T47D (cell line): ENCODE measurements around the gene SCTR.

Experiments
- DNase-seq, 2 experiments: peaks; one replicate each; pipeline versions ENCODE4 v3.0.0 to v3.0.0-alpha.2; 2011 to 2012; ENCODE audit warnings: low read depth in 1 of 2, low spot score in 1 of 2
- JUND ChIP-seq: IDR thresholded peaks from 2 replicates; pipeline ENCODE4 v1.6.1; 2012; ENCODE audit warnings: low read depth
- in situ Hi-C: cut with HindIII; loops from 2 replicates; pipeline ENCODE4 v1.10.0; 2016; ENCODE audit warnings: low sequenced_read_pairs, low pct_unique_long_range_greater_than_20kb

The SCTR gene

DNA sequence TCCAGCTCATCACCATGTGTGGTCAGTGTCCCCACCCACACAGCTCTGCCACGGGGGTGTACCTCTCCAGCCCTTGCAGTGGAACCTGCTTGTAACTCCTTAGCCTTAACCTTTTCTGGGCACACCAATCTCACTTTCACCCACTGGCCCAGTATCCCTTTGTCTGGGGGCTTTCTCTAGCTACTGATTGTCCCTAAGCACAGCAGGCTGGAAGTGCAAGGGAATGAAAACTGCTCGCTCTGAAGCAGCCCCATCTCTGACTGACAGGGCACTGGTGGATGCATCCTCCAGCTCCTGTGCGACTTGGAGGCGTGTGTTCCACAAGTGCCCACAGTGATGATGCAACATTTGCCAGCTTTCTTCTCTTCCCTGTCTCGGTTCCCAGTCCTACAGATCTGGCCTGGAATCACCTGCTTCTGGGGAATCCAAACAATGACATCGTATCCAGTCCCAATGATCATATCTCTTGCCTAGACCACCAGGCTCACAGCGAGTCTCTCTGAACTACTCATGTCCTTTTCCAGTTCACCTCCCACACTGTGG, 33.6 kb downstream of the SCTR start:
- DNase-seq: peak in 1 of 2 experiments; percentile 18
- TF ChIP-seq JUND: no peak
- in situ Hi-C loops: no loop called here

DNA sequence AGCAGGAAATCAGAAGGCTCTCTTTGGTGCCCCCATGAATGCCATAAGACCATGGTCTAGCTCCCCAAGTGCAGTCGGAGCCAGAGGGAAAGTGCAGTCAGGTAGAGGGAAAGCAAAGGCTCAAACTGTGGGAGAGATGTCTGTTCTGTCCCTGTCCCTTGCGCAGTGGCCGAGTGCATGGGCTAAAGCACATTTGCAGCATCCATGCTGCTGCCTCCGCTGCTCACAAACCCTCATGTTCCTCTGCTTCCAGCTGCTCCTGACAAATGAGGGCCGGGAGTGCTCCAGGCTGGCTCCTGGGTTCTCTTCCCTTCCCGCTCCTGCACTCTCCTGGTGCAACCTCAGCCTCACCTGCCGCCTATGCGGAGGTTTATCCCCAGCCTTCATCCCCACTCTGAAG, 34.2 kb downstream of the SCTR start:
- no peak for DNase-seq
- no peak for TF ChIP-seq JUND
- in situ Hi-C loops: no loop called here

DNA sequence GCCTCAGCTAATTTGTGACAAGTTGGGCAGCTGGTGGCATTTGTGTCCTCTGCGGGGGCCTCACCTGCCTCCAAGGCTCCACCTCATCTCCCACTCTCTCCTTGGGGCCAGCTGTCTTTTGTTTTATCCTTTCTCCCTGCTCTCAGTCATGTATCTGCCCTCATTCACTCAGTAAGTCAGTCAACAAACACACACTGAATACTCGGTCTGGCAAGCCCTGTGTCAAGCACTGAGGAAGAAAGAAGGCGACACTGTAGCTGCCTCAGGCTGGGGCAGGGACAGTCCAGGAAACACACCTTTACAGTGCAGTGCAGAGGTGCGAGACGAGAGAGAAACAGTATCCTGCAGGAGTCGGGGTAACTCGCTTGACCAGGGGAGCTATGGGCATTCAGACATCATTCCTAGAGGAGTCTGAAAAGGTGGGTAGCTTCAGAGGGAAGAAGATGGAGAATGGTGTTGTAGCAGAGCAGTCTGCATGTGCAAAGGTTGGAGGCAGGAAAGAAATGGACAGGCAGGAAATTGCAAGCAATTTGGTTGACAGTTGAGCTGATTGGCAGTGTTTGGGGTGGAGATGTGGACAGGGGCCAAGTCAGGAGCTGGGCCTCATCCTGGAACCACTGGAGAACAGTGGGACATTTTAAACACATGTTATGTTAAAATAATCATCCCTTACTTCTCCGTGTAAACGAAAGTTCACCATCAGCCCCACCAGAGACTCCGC, 34.9 kb downstream of the SCTR start:
- peak in 1 of 2 experiments; percentile 27 for DNase-seq
- in situ Hi-C loops: no loop called here
- TF ChIP-seq JUND: no peak

DNA sequence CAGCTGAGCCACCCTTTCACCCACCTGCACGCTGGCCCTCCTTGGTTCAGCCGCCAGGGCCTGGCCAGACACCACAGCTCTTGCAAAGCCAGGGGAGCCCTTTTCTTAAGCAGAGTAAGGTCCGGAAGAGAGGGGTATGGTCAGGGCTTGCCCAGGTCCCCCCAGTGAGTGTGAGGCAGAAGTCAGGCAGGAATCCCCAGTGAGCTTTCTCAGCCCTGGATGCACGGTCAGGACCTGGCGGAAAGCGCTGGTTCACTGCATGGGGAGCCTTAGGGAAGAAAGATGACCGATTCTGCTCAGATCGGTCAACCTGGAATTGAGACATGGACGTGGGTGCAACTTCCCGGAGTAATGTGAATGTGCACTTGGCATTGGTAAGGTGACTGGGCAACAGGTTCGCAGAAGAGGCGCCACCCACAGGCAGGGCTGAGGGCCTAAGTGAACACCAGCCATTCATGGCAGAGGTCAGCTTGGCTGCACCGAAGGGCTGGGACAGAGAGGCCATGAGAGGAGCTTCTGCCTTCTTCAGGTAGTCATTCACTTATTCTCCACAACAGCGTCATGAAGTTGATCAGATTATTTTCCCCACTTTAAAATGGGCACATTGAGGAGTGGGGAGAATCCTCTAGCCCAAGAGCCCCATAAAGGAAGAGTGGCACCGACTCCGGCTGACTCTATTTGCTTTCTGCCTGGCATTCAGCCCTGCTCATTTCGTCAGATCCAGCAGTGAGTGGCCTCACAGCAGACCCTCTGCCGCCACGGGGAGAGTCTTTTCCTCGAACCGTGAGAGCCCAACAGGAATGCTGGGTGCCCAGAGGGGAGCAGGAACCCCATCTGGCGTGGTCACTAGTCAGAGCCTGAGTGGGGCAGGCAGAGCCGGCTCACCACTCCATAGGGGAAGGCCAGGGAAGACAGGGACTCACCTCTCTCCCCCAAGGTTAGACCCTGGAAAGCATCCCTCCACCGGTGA, 35.8 kb downstream of the SCTR start:
- no peak for TF ChIP-seq JUND
- in situ Hi-C loops: no loop called here
- DNase-seq: no peak

DNA sequence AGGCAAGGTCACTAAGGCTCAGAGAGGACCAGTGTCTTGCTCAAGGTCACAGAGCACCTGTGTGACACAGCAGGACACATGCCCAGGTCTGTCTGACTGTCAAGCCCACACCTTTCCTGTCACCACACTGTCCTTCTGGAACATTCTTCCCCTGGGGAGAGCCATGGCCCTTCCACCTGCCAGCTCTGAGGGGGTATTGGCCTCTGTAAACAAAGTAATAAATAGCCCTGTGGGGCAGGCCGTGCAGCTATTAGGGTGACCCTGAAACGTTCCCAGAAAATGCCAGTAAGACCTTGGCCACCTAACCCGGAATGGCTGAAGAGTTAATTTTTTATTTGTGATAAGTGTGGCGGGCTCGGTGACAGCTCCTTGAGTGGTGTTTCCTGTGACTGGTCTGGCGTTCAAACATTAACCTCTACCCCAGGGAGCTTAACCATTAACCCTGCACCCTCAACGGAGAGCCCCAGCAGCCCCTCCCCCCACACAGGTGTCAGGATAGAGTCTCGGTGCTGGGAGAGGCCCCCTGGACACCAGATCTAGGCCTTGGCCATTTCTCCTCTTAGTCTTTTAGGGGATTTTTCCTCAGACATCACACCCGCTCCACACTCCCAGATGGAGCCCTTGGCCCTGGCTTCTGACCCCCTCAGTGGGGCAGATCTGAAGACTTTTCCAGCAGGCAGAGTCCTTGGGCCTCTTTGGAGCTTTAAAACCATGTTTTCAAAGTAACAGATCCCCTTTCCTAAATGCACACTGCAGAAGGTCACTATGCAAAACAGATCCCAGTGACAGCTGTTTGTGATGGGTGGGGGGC, 36.6 kb downstream of the SCTR start:
- in situ Hi-C loops: no loop called here
- TF ChIP-seq JUND: no peak
- DNase-seq: no peak

DNA sequence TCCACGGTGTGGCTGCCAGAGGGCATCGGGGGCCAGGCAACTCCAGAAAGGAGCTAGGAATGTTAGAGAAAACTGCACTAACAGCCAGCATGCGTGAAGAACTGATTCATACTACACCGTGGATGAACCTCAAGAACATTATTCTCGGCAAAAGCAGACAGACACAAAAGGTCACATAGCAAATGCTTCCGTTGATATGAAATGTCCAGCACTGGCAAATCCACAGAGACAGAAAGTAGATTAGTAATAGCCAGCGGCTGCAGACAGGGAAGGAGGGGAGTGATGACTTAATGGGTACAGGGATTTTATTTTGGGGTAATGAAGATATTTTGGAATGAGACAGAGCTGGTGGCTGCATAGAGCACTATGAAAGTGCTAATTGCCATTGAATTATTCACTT, 37.4 kb downstream of the SCTR start:
- in situ Hi-C loops: no loop called here
- no peak for DNase-seq
- no peak for TF ChIP-seq JUND

DNA sequence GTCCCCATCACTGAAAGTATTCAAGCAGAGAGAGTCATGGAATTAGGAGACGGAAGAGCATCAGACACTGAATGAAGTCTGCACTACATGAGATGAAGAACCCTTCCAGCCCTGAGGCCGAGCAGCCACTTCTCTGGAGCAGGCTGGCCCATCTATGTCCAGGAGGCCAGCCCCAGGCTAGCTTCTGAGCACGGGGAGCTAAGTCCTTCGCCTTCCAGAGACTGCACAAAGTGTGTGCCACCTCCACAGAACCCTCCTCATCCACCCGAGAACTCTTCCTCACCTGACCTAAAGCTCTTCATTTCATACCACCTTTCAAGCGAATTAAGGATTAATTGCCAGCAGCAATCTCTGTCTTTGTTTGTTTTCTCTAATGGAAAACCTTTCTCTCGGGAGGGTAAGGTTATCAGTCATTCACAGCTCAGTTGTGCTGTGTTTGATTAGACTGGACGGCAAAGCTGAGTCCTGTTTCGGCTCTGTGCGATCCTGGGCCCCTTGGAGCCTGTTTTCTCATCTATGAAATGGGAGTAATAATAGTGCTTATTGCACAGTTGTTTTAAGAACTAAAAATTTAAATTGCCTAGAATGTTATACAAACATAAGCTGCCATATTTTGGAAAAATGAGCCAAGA, 38.0 kb downstream of the SCTR start:
- TF ChIP-seq JUND: no peak
- no peak for DNase-seq
- in situ Hi-C loops: no loop called here

DNA sequence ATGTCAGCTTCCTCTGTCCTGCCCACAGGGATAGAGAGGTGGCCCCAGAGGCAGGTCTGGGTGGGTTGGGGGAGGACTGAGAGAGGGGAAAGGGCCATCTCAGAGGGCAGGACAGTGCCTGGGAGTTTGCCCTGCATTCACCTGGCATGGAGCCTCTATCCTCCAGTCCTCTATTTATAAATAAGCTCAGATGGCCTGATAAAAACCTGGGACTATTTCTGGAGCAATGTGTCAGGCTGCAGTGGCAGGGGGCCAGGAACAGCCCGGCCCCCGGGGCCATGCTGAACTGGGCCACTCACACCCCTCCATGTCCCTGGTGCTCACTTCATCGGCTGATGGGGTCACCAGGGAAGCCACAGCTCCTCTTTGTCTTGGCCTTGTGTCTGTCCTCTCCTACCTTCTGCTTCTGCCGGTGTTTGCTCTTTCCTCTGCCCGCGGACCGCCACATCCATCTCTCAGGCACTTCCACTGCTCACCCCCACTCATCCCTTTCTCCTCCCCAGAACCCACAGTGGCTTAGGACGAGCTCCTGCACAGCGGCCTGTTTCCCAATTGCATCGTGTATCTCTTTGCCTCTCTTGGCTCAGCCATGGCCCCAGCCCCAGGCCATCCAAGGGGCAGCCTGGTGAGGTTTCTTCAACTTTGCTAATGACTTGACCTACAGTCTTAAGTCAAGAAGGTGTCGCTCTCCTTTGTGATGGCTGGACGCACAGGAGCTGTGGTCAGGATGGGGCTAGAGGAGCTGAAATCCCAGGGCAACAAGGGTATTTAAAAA, 38.8 kb downstream of the SCTR start:
- in situ Hi-C loops: no loop called here
- DNase-seq: peak in 1 of 2 experiments; percentile 45
- no peak for TF ChIP-seq JUND

DNA sequence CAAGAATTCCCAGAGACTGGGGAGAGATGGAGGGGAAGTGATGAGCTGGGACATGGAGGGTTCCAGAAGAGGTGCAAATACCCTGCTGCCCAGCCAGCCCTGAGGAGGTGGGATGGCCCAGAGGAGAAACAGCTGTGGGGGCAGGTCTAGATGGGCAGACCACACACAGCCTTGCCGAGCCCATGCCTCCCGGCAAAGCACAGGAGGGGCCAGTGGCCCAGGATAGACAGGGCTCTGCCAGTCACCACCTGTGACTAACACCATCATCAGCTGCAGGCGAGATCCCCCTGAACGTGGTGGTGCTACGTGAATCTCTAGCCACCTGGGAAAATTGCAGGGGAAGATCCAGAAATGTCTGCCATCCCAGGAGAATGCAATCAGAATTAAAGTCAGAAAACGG, 39.4 kb downstream of the SCTR start:
- DNase-seq: no peak
- in situ Hi-C loops: no loop called here
- TF ChIP-seq JUND: no peak

DNA sequence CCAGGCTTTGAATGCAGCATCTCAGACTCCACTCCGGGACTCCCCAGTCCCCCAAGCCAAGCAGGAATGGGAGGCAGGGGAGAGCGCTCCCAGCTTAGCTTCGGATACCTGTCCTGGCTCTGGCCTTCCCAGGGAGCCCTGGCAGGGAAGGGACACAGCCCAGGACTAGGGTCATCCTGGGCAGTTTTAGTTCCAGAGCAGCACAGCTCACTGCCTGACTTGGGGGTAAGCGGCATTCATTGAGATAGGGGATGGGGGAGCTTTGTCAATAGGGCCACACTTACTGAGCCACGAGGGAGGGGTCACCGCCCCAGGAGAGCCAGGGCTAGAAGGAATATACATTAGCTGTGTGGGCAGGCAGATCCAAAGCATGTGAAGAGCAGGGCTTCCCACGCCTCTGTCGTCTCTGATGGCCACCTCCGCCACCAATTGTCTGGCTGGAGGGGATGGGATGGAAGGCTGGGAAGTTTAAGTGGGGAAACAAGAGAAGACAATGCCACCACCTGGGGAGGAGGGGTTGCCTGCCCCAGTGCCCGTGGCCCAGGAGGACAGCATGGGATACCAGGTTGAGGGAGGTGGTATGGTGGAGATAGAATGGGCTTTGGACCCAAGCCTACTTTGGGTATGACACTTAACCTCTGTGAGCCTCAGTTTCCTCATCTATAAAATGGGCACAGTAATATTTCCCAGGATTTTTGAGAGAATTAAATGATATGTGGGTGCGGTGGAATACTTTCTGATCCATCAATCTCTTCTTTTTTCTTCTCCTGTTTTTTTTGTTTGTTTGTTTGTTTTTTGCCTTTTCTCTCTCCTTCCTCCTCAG, 40.2 kb downstream of the SCTR start:
- in situ Hi-C loops: no loop called here
- DNase-seq: no peak
- TF ChIP-seq JUND: no peak

DNA sequence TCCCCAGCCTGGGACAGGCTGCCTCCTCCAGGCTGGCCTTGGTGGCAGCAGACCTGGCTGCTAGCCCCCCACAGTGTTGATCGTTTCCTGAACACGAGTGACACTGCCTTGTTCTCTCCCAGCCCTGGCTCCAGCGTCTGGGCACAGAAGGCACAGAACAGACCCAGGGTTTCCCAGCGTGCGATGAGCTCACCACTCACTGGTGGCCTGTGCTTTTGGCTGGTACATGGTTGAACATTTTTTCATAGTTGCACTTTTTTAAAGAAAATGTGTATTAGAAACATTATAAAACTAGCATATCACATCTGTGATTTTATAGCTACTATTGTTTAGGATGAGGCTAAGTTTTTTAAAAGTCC, 40.9 kb downstream of the SCTR start:
- TF ChIP-seq JUND: no peak
- no peak for DNase-seq
- in situ Hi-C loops: no loop called here
